ENCODE data around the gene HSF2BP. TPM values are rescaled to one million over a fixed set of nuclear protein-coding genes. Genes with fewer than 3 reads are reported as not detected.
A peak's percentile ranks its signal among the peaks of the same experiment; 100 is the strongest.

Gene HSF2BP
- total and polyA plus RNA-seq, 2 experiments from 2014 or later, result 0.22 to 3.6 TPM

- no peaks in the 10 kb centered on the region for H3K9me3 ChIP-seq (ENCODE audit: low read depth)
- DNase-seq (ENCODE audit: low read depth in 1 of 2, low spot score in 1 of 2), result peak in 1 of 2 donors; percentile 92
- TF ChIP-seq CTCF (IDR thresholded peaks at IDR 0.05; ENCODE audit: low read depth, low read length), result no peak
- no peak overlapping the region for H3K4me3 ChIP-seq
- H3K36me3 ChIP-seq, result no peaks in the 10 kb centered on the region
- H3K27ac ChIP-seq, result no peak overlapping the region
- H3K27me3 ChIP-seq, result no peaks in the 10 kb centered on the region
- H3K4me1 ChIP-seq (ENCODE audit: low read depth), result peaks cover 3% of the 10 kb centered on the region
These were observed 19.6 kb downstream of the HSF2BP start for GRCh38 chr21:43639470-43640353.

GRCh38 chr21:43637530-43638158, 21.6 kb downstream of the HSF2BP start:
- no peak for TF ChIP-seq CTCF (IDR thresholded peaks at IDR 0.05; ENCODE audit: low read depth, low read length)

GRCh38 chr21:43635436-43635835, 23.9 kb downstream of the HSF2BP start:
- Histone ChIP-seq H3K36me3 (no peaks in the 10 kb centered on the region), H3K4me1 (ENCODE audit: low read depth) (no peaks in the 10 kb centered on the region), H3K27ac (no peak overlapping the region), H3K4me3 (no peak overlapping the region), H3K27me3 (no peaks in the 10 kb centered on the region), H3K9me3 (ENCODE audit: low read depth) (no peaks in the 10 kb centered on the region)
- no peak for TF ChIP-seq CTCF (IDR thresholded peaks at IDR 0.05; ENCODE audit: low read depth, low read length)
- no peak for DNase-seq (ENCODE audit: low read depth in 1 of 2, low spot score in 1 of 2)

More at GRCh38 chr21:43637530-43638158, 21.6 kb downstream of the HSF2BP start:
- Histone ChIP-seq H3K4me1 (ENCODE audit: low read depth) (no peaks in the 10 kb centered on the region), H3K27me3 (no peaks in the 10 kb centered on the region), H3K36me3 (no peaks in the 10 kb centered on the region), H3K27ac (no peak overlapping the region), H3K4me3 (no peak overlapping the region), H3K9me3 (ENCODE audit: low read depth) (no peaks in the 10 kb centered on the region)
- DNase-seq (ENCODE audit: low read depth in 1 of 2, low spot score in 1 of 2), result no peak

- Histone ChIP-seq H3K4me1 (ENCODE audit: low read depth) (no peaks in the 10 kb centered on the region), H3K27ac (no peak overlapping the region), H3K27me3 (no peaks in the 10 kb centered on the region), H3K36me3 (no peaks in the 10 kb centered on the region), H3K9me3 (ENCODE audit: low read depth) (no peaks in the 10 kb centered on the region), H3K4me3 (no peak overlapping the region)
- no peak for DNase-seq (ENCODE audit: low read depth in 1 of 2, low spot score in 1 of 2)
- TF ChIP-seq CTCF (IDR thresholded peaks at IDR 0.05; ENCODE audit: low read depth, low read length), result no peak
These were observed 24.7 kb downstream of the HSF2BP start for GRCh38 chr21:43634618-43635017.

- Histone ChIP-seq H3K9me3 (ENCODE audit: low read depth) (no peaks in the 10 kb centered on the region), H3K4me3 (no peak overlapping the region), H3K4me1 (ENCODE audit: low read depth) (no peaks in the 10 kb centered on the region), H3K27ac (no peak overlapping the region), H3K27me3 (no peaks in the 10 kb centered on the region), H3K36me3 (no peaks in the 10 kb centered on the region)
- TF ChIP-seq CTCF (IDR thresholded peaks at IDR 0.05; ENCODE audit: low read depth, low read length), result no peak
- peak in 1 of 2 donors; percentile 41 for DNase-seq (ENCODE audit: low read depth in 1 of 2, low spot score in 1 of 2)
These were observed 26.8 kb downstream of the HSF2BP start for GRCh38 chr21:43632373-43632905.
